GDM1 (cell line): ENCODE results near the gene TLE2.
A peak's percentile ranks its signal among the peaks of the same experiment; 100 is the strongest.

Experiments
- DNase-seq: peaks from one replicate; lab custom pipeline; 2025; lab: John Stamatoyannopoulos, UW

TLE2 gene

GRCh38 chr19:3029065-3029923 is at the start of gene TLE2:
TLE2 (minus strand) TSS chr19:3029280; CDS start chr19:3028904, 376 bp downstream.
- no peak for DNase-seq

DNA sequence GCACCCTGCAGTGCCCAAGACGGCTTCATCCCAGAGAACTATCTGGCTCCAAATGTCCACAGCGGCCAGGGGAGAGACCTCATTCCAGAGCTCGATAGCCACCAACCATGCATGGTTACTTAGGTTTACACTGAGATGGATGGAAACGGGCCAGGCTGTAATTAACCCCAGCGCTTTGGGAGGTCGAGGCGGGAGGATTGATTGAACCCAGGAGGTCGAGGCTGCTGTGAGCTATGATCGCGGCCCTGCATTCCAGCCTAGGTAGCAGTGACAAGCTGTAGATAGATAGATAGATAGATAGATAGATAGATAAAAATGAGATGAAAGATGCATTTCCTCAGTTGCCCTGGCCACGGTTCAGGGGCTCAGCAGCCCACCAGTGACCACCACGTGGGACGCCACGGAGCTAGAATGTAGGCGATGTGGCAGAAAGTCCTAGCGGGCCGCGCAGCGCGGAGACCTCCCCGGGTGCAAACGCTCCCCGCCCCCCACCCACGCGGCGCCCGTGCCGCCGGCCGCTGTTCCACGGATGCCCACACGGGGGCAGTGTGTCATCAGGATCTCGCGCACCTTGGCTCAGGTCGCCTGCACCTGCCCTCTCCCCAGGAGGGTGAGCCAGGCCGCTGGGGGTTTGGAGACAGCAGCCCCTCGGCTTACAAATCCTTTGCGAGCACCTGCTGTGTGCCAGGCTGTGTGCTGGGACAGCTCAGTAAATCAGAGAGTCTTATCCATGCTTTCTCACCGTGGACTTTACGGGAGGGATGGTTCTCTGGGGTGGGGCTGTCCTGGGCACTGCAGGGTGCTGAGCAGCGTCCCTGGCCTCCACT is 46.7 kb upstream of the TLE2 start:
- DNase-seq, result peak; percentile 26

DNA sequence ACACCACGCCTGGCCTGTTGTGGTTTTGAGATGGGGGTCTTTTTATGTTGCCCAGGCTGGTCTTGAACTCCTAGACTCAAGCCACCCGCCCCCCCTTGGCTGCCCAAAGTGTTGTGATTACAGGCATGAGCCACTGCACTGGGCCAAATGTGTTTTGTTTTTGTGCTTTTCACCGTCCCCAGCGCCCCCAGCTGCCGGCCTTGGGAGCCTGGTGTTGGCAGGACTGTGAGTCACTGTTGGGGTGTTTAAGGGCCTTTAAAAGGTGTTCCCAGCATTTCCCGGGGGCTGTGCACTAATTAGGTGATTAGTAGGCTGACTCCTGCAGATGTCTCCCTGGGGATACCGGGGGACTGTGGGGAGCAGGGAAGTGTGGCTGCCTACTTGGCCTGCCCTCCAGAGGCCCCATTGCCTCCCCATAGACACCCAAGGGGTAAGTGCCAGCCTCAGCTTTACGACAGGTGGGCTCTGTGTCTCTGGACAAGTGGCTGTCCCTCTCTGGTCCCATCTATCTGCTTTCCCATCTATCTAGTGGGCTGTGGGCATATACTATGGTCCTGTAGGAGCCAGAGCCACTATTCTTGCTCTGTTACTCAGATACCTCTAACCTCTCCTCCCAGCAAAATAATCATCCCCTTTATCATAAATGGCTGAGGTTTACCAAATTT is 45.0 kb upstream of the TLE2 start:
- no peak for DNase-seq

- DNase-seq, result no peak
Observed at GRCh38 chr19:3073159-3073563, 44.1 kb upstream of the TLE2 start.

DNA sequence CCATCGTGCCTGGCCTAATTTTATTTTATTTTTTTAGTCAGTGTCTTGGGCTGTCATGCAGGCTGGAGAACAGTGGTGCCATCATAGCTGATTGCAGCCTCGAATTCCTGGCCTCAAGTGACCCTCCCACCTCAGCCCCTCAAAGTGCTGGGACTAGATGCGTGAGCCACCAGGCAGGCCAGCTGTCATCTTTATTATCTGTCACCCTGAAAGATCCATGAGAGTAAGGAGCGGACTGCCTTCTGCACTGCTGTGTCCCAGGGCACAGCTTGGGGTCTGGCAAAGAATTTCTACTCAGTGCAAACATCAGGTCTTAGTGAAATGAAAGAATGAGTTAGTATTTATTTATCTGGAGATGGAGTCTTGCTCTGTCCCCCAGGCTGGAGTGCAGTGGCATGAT is 42.7 kb upstream of the TLE2 start:
- DNase-seq, result no peak

- DNase-seq, result no peak
Observed at GRCh38 chr19:3068071-3068470, 39.0 kb upstream of the TLE2 start.

GRCh38 chr19:3067563-3067962 is 38.5 kb upstream of the TLE2 start:
- DNase-seq, result no peak

DNA sequence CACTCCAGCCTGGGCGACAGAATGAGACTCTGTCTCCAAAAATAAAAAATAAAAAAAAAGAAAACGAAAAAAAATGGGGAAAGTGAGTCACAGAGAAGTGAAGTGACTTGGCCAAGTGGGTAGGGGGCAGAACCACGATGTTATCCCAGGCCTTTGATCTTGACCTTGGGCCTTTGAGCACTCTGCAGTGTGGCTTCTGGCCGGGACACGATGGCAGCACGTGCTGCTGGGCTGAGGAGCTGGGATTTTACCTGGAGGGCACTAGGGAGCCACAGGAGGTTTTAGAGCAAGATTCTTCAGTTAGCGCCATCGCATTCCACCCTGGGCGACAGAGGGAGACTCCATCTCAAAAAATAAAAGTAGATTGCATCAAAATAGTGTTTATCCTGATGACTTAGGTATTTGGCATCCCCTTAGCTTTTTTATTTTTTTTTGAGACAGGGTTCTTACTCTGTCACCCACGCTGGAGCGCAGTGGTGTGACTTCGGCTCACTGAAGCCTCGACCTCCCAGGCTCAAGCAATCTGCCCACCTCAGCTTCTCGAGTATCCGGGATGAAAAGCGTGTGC is 37.5 kb upstream of the TLE2 start:
- DNase-seq, result no peak

DNA sequence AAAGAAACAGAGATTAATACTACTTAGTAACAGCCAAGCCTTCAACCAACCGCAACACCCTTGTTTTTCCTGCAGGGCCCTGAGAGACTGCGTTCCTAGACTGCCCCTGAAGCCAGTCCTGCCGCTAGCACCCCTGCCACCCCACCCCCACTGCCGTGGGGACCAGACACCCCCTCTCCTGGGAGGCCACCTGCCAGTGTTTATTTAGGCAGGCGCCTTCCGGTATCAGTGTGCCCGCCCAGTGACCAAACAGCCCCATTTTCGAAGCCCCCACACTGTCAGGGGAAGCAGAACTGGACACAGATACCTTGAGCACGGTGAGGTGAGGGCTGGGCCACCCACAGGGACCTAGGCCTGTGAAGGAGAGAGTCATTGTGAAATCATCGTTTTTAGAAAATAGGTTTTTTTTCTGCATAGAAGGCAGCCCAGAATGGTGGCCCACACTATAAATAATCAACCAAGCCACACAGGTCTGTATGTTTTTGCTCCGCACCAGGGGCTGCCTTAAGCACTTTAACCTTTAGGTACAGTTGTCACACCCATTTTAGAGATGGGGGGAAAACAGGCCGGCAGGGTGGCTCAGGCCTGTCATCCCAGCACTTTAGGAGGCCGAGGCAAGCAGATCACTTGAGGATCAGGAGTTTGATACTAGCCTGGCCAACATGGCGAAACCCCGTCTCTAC is 36.7 kb upstream of the TLE2 start:
- no peak for DNase-seq

DNA sequence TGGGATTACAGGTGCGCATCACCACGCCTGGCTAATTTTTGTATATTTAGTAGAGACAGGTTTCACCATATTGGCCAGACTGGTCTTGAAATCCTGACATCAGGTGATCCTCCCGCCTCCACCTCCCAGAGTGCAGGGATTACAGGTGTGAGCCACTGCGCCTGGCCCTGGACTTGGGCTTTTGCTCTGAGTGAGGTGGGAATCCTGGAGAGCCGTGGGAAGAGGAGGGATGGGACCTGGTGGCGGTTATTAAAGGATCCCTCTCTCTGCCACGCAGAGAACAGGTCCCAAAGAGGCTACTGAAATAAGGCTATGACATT is 34.9 kb upstream of the TLE2 start:
- DNase-seq, result no peak

DNA sequence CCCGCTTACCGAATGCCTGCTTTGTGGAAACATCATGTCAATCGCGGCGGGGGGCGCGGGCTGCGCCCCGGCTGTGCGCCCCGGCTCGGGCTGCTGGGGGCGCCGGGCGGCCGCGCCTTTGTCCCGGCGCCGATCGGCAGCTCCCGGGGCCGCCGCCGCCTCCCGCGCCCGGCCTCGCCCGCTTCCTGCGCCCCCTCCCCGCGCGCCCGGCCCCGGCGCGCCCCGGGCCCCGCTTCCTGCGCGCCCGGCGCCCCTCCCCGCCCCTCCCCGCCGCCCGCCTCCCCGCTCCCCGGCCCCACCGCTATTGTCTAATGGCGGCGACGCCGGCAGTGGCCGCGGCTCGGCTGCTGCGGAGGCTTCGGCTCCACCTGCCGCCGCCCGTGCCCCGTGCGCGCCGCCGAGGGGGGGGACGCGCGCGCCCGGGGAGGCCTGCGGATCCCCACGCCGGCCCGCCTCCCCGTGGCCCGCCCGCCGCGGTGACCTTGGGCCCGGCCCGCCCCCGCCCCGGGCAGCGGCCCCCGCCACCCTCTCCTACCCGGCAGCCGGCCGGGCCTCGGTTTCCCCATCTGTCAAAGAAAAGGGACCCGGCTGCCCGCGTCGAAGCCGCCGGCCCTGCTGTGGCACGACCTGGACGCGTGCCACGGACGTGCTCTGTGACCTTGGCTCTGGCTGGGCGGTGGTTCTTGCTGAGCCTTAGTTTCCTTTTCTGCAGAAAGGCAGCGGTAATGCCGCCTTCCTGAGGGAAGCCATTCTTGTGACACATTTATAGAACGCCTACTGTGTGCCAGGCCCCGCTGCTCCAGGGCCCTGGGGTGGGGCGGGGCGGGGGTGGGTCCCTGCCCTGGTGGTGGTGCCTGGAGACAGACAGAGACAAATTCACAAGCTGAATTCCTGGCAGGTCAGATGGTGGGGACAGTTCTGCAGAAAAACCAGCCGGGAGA is 33.4 kb upstream of the TLE2 start, which contains the start of gene TLE5:
Gene TLE5, minus strand, starts transcription at position 331 of the 941 bp plus-strand sequence. Its CDS starts 295 bp downstream, at position 36.
- DNase-seq, result peak; percentile 55

DNA sequence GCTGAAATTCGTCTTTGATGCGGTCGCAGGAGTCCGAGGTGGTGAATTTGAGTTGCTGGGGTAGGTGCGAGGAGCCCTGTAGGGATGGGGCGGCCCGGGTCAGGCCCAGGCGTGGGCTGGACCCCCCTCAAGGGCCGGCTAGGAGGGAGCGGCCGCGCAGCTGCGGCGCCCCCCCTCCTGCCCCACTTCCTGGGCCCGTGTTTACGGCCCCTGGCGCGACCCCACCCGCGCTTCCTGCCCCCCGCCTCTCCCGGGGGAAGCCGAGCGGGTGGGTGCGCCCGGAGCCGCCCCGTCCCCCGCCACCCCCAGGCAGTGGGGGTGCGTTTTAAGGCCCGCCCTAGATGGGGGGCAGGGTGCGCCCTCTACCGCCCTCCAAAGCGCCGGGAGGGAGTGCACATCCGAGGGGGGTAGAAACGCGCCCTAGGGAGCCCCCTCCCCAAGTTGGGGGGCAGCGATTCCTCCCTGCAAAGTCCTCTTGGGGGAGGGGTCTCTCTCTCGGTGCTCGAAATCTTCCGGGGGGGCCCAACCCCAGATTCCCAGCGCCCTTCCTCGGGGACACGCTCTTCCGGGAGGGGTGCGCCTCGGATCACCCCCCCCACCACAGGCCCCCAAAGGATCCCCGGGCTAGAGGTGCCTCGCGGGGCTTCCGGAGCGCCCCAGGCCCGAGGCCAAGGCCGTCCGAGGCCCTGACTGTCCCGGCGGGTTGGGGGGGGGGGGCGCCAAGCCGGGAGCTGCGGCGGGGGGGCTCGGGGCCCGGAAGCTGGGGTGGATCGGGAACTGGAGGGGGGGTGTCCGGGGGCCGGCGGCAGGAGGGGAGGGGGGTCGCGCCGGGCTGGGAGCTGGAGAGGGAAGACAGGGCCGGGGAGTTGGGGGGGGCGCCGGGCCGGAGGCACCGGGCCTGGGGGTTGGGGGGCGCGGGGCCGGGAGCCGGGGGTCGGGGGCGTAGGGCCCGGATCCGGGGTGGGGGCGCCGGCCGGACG is 32.4 kb upstream of the TLE2 start:
- peak; percentile 9 for DNase-seq

DNA sequence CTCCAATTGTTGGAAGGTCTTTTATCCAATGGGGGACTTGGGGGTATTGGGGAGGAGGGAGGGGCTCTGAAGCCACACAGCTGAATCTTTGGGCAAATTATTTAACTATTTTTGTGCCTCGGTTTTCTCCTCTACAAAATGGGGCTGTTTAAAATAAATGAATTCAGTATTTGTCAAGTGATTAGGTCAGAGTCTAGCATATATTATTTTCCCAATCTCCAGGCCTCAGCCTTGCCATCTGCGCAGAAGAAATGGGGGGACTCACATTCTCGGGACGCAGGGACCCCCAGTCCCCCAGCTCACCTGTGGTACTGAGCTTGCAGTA is 31.7 kb upstream of the TLE2 start:
- no peak for DNase-seq

GRCh38 chr19:3059653-3060052 is 30.6 kb upstream of the TLE2 start:
- no peak for DNase-seq

DNA sequence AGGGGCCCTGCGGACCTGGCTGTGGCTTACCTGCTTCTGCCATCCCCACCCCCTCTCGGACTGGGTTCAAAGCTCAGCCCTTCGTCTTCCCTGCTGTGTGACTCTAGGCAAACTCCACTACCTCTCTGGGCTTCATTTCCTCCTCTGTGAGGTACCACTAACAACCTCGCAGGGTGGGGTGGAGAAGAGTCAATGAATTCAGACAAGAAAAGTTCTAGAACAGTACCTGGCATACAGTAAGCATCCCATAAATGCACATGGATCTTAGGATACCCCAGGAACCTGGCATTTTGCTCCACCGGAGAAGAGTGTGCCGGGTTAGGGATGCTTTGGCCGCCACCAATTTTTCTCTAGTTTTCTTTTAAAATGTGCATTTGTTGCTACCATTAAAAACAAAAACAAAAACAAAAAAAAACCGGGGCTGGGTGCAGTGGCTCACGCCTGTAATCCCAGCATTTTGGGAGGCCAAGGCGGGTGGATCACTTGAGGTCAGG is 29.8 kb upstream of the TLE2 start:
- DNase-seq, result no peak

GRCh38 chr19:3058009-3058820 is 29.1 kb upstream of the TLE2 start:
- no peak for DNase-seq

DNA sequence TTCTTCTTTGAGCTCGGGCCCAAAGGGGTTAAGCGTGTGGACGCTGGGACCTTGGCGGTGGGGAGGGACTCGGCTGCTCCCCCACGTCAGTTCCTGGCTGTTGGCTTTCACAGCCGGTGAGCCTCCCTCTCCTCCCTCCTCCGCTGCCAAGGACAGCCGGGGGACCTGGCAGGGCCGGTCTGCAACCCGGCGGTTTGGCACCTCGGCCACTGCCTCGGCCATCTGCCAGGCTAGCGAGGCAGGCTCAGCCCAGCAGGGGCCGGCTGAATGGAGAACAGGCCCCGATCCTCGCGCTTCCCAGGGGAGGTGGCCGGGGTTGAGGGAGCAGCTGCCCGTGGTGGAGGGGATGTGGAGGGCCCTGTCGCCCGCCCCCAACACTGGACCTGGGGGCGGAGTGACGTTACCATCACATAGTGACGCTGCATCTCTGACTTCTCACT is 28.2 kb upstream of the TLE2 start:
- no peak for DNase-seq

- no peak for DNase-seq
Observed at GRCh38 chr19:3056417-3057088, 27.5 kb upstream of the TLE2 start.
